ENCODE results near the gene MCM6. TPM values are rescaled to one million over a fixed set of nuclear protein-coding genes. Genes with fewer than 3 reads are reported as not detected.
"Not testable (repeated sequence)": the region's sequence is repeated elsewhere in the genome, so short reads cannot be mapped to it uniquely, and the experiment has no call there.

Gene MCM6
- total and polyA plus RNA-seq, 2 experiments from 2014 or later = 16.4 to 21.4 TPM

DNA sequence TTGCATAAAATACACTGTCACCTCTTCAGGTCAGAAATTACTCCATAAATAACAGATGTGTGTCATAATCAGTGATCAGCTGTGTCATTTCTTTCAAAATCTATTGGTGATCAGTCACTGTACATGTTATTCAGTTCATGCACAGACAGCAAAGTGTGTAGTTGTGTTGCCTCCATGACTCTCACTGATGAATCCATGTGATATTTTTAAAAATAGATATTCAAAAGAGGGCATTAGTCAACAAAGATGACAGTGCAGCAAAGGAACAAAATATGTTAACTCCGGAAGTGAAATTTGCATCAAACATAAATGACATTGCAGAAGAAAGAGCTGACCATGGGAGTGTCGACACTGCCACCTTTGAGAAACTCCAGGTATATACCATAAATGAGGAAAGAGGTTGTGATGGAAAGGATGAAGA, 17.1 kb upstream of the MCM6 start:
- WGBS, 2 experiments (ENCODE audit: low coverage in 1 of 2, low lambda C conversion rate in 2 of 2, missing lambda C conversion rate in 2 of 2) = 77 to 83% methylated on average over 2 of the region's 2 CpGs
- Histone ChIP-seq H3K9ac (no peak overlapping the region), H3K4me1 (ENCODE audit: insufficient read depth) (no peaks in the 10 kb centered on the region), H4K20me1 (ENCODE audit: insufficient read depth) (no peaks in the 10 kb centered on the region), H3K9me3 (ENCODE audit: low read depth) (no peaks in the 10 kb centered on the region), H3K4me2 (ENCODE audit: unreplicated experiment) (no peak overlapping the region), H3K36me3 (ENCODE audit: low read depth) (no peaks in the 10 kb centered on the region), H3K79me2 (ENCODE audit: insufficient read depth) (no peaks in the 10 kb centered on the region), H2AFZ (no peak overlapping the region), H3K27me3 (replicated peaks; ENCODE audit: insufficient read depth) (no peaks in the 10 kb centered on the region), H3K4me3 (no peak overlapping the region), H3F3A (ENCODE audit: insufficient read depth) (no peaks in the 10 kb centered on the region), H3K27ac (no peak overlapping the region), H3K9me2 (ENCODE audit: insufficient read depth) (no peaks in the 10 kb centered on the region)
- DNase-seq = no peak
- TF ChIP-seq EZH2phosphoT487 (IDR thresholded peaks at IDR 0.05; ENCODE audit: insufficient read depth, low read depth) (no peak), EZH2 (IDR thresholded peaks at IDR 0.05; ENCODE audit: insufficient read depth, poor library complexity, severe bottlenecking) (no peak)
- in situ Hi-C loops (cut with MboI) = no loop called here

GRCh38 chr2:135890835-135891234, 14.6 kb upstream of the MCM6 start:
- no peaks in the 10 kb centered on the region for H3K36me3 ChIP-seq (ENCODE audit: low read depth)
- in situ Hi-C loops (cut with MboI) = no loop called here
- no peak overlapping the region for H3K4me3 ChIP-seq
- H3K27ac ChIP-seq = no peak overlapping the region
- no peaks in the 10 kb centered on the region for H3K4me1 ChIP-seq (ENCODE audit: insufficient read depth)
- H2AFZ ChIP-seq = no peak overlapping the region
- no peak for TF ChIP-seq EZH2 (IDR thresholded peaks at IDR 0.05; ENCODE audit: insufficient read depth, poor library complexity, severe bottlenecking)
- no peak for TF ChIP-seq EZH2phosphoT487 (IDR thresholded peaks at IDR 0.05; ENCODE audit: insufficient read depth, low read depth)
- no peak for DNase-seq
- no peaks in the 10 kb centered on the region for H3K27me3 ChIP-seq (replicated peaks; ENCODE audit: insufficient read depth)
- no peaks in the 10 kb centered on the region for H3K9me2 ChIP-seq (ENCODE audit: insufficient read depth)
- H3K9ac ChIP-seq = no peak overlapping the region
- H4K20me1 ChIP-seq (ENCODE audit: insufficient read depth) = no peaks in the 10 kb centered on the region
- H3K79me2 ChIP-seq (ENCODE audit: insufficient read depth) = no peaks in the 10 kb centered on the region
- no peak overlapping the region for H3K4me2 ChIP-seq (ENCODE audit: unreplicated experiment)
- WGBS, 2 experiments (ENCODE audit: low coverage in 1 of 2, low lambda C conversion rate in 2 of 2, missing lambda C conversion rate in 2 of 2) = 45 to 48% methylated on average over 6 of the region's 6 CpGs
- no peaks in the 10 kb centered on the region for H3F3A ChIP-seq (ENCODE audit: insufficient read depth)
- no peaks in the 10 kb centered on the region for H3K9me3 ChIP-seq (ENCODE audit: low read depth)

- Histone ChIP-seq H3K9me3 (ENCODE audit: low read depth) (no peaks in the 10 kb centered on the region), H3K27me3 (replicated peaks; ENCODE audit: insufficient read depth) (no peaks in the 10 kb centered on the region), H3K9me2 (ENCODE audit: insufficient read depth) (no peaks in the 10 kb centered on the region), H4K20me1 (ENCODE audit: insufficient read depth) (no peaks in the 10 kb centered on the region), H3K79me2 (ENCODE audit: insufficient read depth) (no peaks in the 10 kb centered on the region), H3K4me1 (ENCODE audit: insufficient read depth) (no peaks in the 10 kb centered on the region), H3K9ac (no peak overlapping the region), H3F3A (ENCODE audit: insufficient read depth) (no peaks in the 10 kb centered on the region), H3K36me3 (ENCODE audit: low read depth) (no peaks in the 10 kb centered on the region), H3K27ac (no peak overlapping the region), H3K4me2 (ENCODE audit: unreplicated experiment) (no peak overlapping the region), H3K4me3 (no peak overlapping the region), H2AFZ (no peak overlapping the region)
- DNase-seq = no peak
- TF ChIP-seq EZH2 (IDR thresholded peaks at IDR 0.05; ENCODE audit: insufficient read depth, poor library complexity, severe bottlenecking) (no peak), EZH2phosphoT487 (IDR thresholded peaks at IDR 0.05; ENCODE audit: insufficient read depth, low read depth) (no peak)
- in situ Hi-C loops (cut with MboI) = no loop called here
- WGBS, 2 experiments (ENCODE audit: low coverage in 1 of 2, low lambda C conversion rate in 2 of 2, missing lambda C conversion rate in 2 of 2) = 80 to 89% methylated on average over 4 of the region's 4 CpGs
These were observed 13.9 kb upstream of the MCM6 start for GRCh38 chr2:135890149-135890548.

GRCh38 chr2:135888587-135888986, 12.3 kb upstream of the MCM6 start:
- H3K9ac ChIP-seq; in situ Hi-C loops (cut with MboI); H3K27me3 ChIP-seq (replicated peaks; ENCODE audit: insufficient read depth); H3K4me2 ChIP-seq (ENCODE audit: unreplicated experiment); H3K79me2 ChIP-seq (ENCODE audit: insufficient read depth); H3F3A ChIP-seq (ENCODE audit: insufficient read depth); H4K20me1 ChIP-seq (ENCODE audit: insufficient read depth); H3K36me3 ChIP-seq (ENCODE audit: low read depth); H3K4me1 ChIP-seq (ENCODE audit: insufficient read depth); H3K27ac ChIP-seq; H3K9me3 ChIP-seq (ENCODE audit: low read depth); DNase-seq; H2AFZ ChIP-seq; H3K9me2 ChIP-seq (ENCODE audit: insufficient read depth); H3K4me3 ChIP-seq: not testable (repeated sequence)
- 54 to 62% methylated on average over 5 of the region's 5 CpGs for WGBS, 2 experiments (ENCODE audit: low coverage in 1 of 2, low lambda C conversion rate in 2 of 2, missing lambda C conversion rate in 2 of 2)

GRCh38 chr2:135885709-135886108, 9.5 kb upstream of the MCM6 start:
- Histone ChIP-seq H3K79me2 (ENCODE audit: insufficient read depth) (no peaks in the 10 kb centered on the region), H3K9ac (no peak overlapping the region), H3K9me2 (ENCODE audit: insufficient read depth) (no peaks in the 10 kb centered on the region), H3K27ac (no peak overlapping the region), H4K20me1 (ENCODE audit: insufficient read depth) (no peaks in the 10 kb centered on the region), H3K4me3 (no peak overlapping the region), H3K27me3 (replicated peaks; ENCODE audit: insufficient read depth) (no peaks in the 10 kb centered on the region; the same call in 1 of the 2 replicates), H3K36me3 (ENCODE audit: low read depth) (no peaks in the 10 kb centered on the region), H2AFZ (no peak overlapping the region), H3K4me1 (ENCODE audit: insufficient read depth) (no peaks in the 10 kb centered on the region), H3K9me3 (ENCODE audit: low read depth) (no peaks in the 10 kb centered on the region), H3F3A (ENCODE audit: insufficient read depth) (no peaks in the 10 kb centered on the region), H3K4me2 (ENCODE audit: unreplicated experiment) (no peak overlapping the region)
- no peak for DNase-seq
- 65 to 71% methylated on average over 4 of the region's 4 CpGs for WGBS, 2 experiments (ENCODE audit: low coverage in 1 of 2, low lambda C conversion rate in 2 of 2, missing lambda C conversion rate in 2 of 2)
- TF ChIP-seq EZH2 (IDR thresholded peaks at IDR 0.05; ENCODE audit: insufficient read depth, poor library complexity, severe bottlenecking) (no peak), EZH2phosphoT487 (IDR thresholded peaks at IDR 0.05; ENCODE audit: insufficient read depth, low read depth) (no peak)
- in situ Hi-C loops (cut with MboI) = no loop called here
